Measurements from ENCODE around the gene IFT22.
"Not testable (repeated sequence)": the region's sequence is repeated elsewhere in the genome, so short reads cannot be mapped to it uniquely, and the experiment has no call there.

The IFT22 gene

DNA sequence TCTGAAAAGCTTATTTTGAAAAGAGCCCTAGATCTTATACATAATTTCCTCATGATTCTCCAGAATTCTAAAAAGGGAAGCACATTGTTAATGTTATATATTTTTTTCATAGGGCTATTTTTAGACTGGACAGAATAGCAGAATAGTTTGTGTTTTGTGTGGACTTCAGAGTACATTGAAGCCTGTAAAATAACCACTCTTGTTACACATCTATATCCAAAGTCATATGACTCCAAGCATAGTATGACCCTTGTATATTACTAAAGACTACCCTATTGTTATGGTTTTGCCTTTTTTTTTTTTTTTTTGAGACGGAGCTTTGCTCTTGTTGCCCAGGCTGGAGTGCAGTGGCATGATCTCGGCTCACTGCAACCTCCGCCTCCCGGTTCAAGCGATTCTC, 50.6 kb downstream of the IFT22 start:
- TF ChIP-seq, protein P1, sequence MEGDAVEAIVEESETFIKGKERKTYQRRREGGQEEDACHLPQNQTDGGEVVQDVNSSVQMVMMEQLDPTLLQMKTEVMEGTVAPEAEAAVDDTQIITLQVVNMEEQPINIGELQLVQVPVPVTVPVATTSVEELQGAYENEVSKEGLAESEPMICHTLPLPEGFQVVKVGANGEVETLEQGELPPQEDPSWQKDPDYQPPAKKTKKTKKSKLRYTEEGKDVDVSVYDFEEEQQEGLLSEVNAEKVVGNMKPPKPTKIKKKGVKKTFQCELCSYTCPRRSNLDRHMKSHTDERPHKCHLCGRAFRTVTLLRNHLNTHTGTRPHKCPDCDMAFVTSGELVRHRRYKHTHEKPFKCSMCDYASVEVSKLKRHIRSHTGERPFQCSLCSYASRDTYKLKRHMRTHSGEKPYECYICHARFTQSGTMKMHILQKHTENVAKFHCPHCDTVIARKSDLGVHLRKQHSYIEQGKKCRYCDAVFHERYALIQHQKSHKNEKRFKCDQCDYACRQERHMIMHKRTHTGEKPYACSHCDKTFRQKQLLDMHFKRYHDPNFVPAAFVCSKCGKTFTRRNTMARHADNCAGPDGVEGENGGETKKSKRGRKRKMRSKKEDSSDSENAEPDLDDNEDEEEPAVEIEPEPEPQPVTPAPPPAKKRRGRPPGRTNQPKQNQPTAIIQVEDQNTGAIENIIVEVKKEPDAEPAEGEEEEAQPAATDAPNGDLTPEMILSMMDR (IDR thresholded peaks at IDR 0.05; ENCODE audit: low read length, missing control alignments) = no peak
- no peak for DNase-seq (ENCODE audit: low read depth)
- H3K4me3 ChIP-seq (replicated peaks; ENCODE audit: low read depth, low read length) = no peak overlapping the region

GRCh38 chr7:101269664-101270063, 51.9 kb downstream of the IFT22 start:
- TF ChIP-seq, protein P1 (IDR thresholded peaks at IDR 0.05; ENCODE audit: low read length, missing control alignments) = no peak
- DNase-seq (ENCODE audit: low read depth) = no peak
- no peak overlapping the region for H3K4me3 ChIP-seq (replicated peaks; ENCODE audit: low read depth, low read length)

- no peak overlapping the region for H3K4me3 ChIP-seq (replicated peaks; ENCODE audit: low read depth, low read length)
- TF ChIP-seq, protein P1 (IDR thresholded peaks at IDR 0.05; ENCODE audit: low read length, missing control alignments) = no peak
- no peak for DNase-seq (ENCODE audit: low read depth)
Observed at GRCh38 chr7:101265622-101266516, 55.7 kb downstream of the IFT22 start.

DNA sequence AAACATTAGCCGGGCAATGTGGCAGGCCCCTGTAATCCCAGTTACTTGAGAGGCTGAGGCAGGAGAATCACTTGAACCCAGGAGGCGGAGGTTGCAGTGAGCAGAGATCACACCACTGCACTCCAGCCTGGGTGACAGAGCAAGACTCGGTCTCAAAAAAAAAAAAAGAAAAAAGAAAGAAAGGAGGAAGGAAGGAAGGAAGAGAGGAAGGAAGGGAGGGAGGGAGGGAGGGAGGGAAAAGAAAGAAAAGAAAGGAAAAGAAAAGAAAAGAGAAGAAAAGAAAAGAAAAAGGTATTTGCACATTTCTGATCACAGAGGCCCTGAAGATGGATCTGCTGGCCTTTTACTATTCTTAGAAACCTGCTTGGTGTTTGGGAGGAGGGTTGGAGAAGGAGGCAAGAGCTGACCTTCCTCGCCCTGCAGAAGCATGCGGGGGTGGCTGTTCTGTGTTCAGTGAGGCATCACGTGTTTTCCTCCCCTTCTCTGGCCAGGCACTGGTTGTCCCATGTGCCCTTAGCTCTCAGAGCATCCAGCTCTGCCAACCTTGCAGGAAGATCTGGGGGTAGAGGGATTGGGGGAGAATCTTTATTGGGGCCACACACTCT, 57.4 kb downstream of the IFT22 start:
- peak; percentile 50 for DNase-seq (ENCODE audit: low read depth)
- H3K4me3 ChIP-seq (replicated peaks; ENCODE audit: low read depth, low read length) = not testable (repeated sequence)
